ENCODE results near the gene FMN1. TPM values are rescaled to one million over a fixed set of nuclear protein-coding genes. Genes with fewer than 3 reads are reported as not detected.

The FMN1 gene
- total RNA-seq, 1 experiment from 2014 or later = 0.37 TPM

DNA sequence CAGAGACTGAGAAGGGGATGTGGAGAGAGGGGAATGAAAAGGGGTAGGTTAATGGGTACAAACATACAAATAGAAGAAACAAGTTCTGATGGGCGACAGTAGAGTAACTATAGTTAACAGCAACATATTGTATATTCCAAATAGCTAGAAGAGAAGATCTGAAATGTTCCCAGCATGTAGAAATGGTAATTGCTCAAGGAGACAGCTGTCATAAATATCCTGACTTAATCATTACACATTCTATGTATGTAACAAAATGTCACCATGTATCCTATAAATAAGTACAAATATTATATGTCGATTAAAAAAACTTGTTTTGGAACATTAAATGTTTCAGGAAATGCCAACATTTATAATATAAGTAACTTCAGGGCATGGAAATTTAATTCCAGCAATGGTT, 23.3 kb downstream of the FMN1 start:
- no TSS peak for BruUV-seq (replicated peaks)
- H3K36me3 ChIP-seq (ENCODE audit: insufficient read depth, low read length, poor library complexity, severe bottlenecking) = no peaks in the 10 kb centered on the region
- H3K27me3 ChIP-seq (replicated peaks; ENCODE audit: insufficient read depth, low read depth, low read length, poor library complexity) = peaks cover 10% of the 10 kb centered on the region
- DNase-seq (ENCODE audit: low spot score) = no peak
- no peaks in the 10 kb centered on the region for H3K4me1 ChIP-seq (ENCODE audit: insufficient read depth, low read length, poor library complexity, severe bottlenecking)
- TF ChIP-seq EZH2 (IDR thresholded peaks at IDR 0.05; ENCODE audit: borderline replicate concordance, low read depth, low read length, poor library complexity, severe bottlenecking) (no peak), CTCF (conservative IDR thresholded peaks at IDR 0.05; ENCODE audit: low read depth, low read length) (no peak)
- H3K9me3 ChIP-seq (ENCODE audit: low read depth, low read length, poor library complexity, severe bottlenecking) = no peaks in the 10 kb centered on the region
- ChIA-PET CTCF (no interaction called here), POLR2A (ENCODE audit: low non-redundant PET) (no interaction called here)
- H3K27ac ChIP-seq (ENCODE audit: low read depth, low read length, poor library complexity, severe bottlenecking) = no peak overlapping the region
- H3K4me3 ChIP-seq (ENCODE audit: low read depth, low read length, poor library complexity, severe bottlenecking) = no peak overlapping the region
- intact Hi-C loops (cut with micrococcal nuclease; ENCODE audit: unreplicated experiment) = no loop called here

- intact Hi-C loops (cut with micrococcal nuclease; ENCODE audit: unreplicated experiment) = no loop called here
- Histone ChIP-seq H3K4me1 (ENCODE audit: insufficient read depth, low read length, poor library complexity, severe bottlenecking) (no peaks in the 10 kb centered on the region), H3K27me3 (replicated peaks; ENCODE audit: insufficient read depth, low read depth, low read length, poor library complexity) (peaks cover 10% of the 10 kb centered on the region), H3K27ac (ENCODE audit: low read depth, low read length, poor library complexity, severe bottlenecking) (no peak overlapping the region), H3K4me3 (ENCODE audit: low read depth, low read length, poor library complexity, severe bottlenecking) (no peak overlapping the region), H3K36me3 (ENCODE audit: insufficient read depth, low read length, poor library complexity, severe bottlenecking) (no peaks in the 10 kb centered on the region), H3K9me3 (ENCODE audit: low read depth, low read length, poor library complexity, severe bottlenecking) (no peaks in the 10 kb centered on the region)
- DNase-seq (ENCODE audit: low spot score) = no peak
- ChIA-PET CTCF (interaction anchor here (0.7 kb wide), 1 partner anchor 1681 kb away, joined by 3 read pairs; no protein-coding TSS in a partner anchor), POLR2A (ENCODE audit: low non-redundant PET) (no interaction called here)
- no TSS peak for BruUV-seq (replicated peaks)
- TF ChIP-seq EZH2 (IDR thresholded peaks at IDR 0.05; ENCODE audit: borderline replicate concordance, low read depth, low read length, poor library complexity, severe bottlenecking) = no peak
- TF ChIP-seq CTCF (conservative IDR thresholded peaks at IDR 0.05; ENCODE audit: low read depth, low read length) = no peak
Observed at GRCh38 chr15:33169625-33170024, 24.9 kb downstream of the FMN1 start.

- POLR2A ChIA-PET (ENCODE audit: low non-redundant PET) = no interaction called here
- Histone ChIP-seq H3K4me3 (ENCODE audit: low read depth, low read length, poor library complexity, severe bottlenecking) (no peak overlapping the region), H3K36me3 (ENCODE audit: insufficient read depth, low read length, poor library complexity, severe bottlenecking) (no peaks in the 10 kb centered on the region), H3K27me3 (replicated peaks; ENCODE audit: insufficient read depth, low read depth, low read length, poor library complexity) (peaks cover 10% of the 10 kb centered on the region), H3K27ac (ENCODE audit: low read depth, low read length, poor library complexity, severe bottlenecking) (no peak overlapping the region), H3K9me3 (ENCODE audit: low read depth, low read length, poor library complexity, severe bottlenecking) (no peaks in the 10 kb centered on the region), H3K4me1 (ENCODE audit: insufficient read depth, low read length, poor library complexity, severe bottlenecking) (no peaks in the 10 kb centered on the region)
- DNase-seq (ENCODE audit: low spot score) = no peak
- TF ChIP-seq EZH2 (IDR thresholded peaks at IDR 0.05; ENCODE audit: borderline replicate concordance, low read depth, low read length, poor library complexity, severe bottlenecking) (no peak), CTCF (conservative IDR thresholded peaks at IDR 0.05; ENCODE audit: low read depth, low read length) (no peak)
- CTCF ChIA-PET = no interaction called here
- intact Hi-C loops (cut with micrococcal nuclease; ENCODE audit: unreplicated experiment) = no loop called here
- BruUV-seq (replicated peaks) = no TSS peak
Observed at GRCh38 chr15:33168444-33168843, 26.1 kb downstream of the FMN1 start.

All from A673 (cell line).